ENCODE results near the gene MTFMT.
A peak's percentile ranks its signal among the peaks of the same experiment; 100 is the strongest.
"Not testable (repeated sequence)": the region's sequence is repeated elsewhere in the genome, so short reads cannot be mapped to it uniquely, and the experiment has no call there.

The MTFMT gene

GRCh38 chr15:65028921-65029735 is at the start of gene MTFMT:
TSS of gene MTFMT (minus strand) at chr15:65029639. CDS start at chr15:65029613, 26 bp downstream.
- peak; percentile 49 to 85 for DNase-seq

GRCh38 chr15:65077981-65078352 is 48.5 kb upstream of the MTFMT start:
- no peak for DNase-seq

GRCh38 chr15:65077291-65077980 is 48.0 kb upstream of the MTFMT start:
- DNase-seq = no peak

GRCh38 chr15:65076486-65077290 is 47.2 kb upstream of the MTFMT start, which contains the start of gene KBTBD13:
TSS of gene KBTBD13 (plus strand) at chr15:65076746. CDS start at chr15:65076816, 70 bp downstream.
- no peak for DNase-seq

- not testable (repeated sequence) for DNase-seq
Measured at GRCh38 chr15:65075607-65076395, 46.4 kb upstream of the MTFMT start.

- not testable (repeated sequence) for DNase-seq
Measured at GRCh38 chr15:65074946-65075345, 45.5 kb upstream of the MTFMT start.

- no peak for DNase-seq
Measured at GRCh38 chr15:65072617-65073016, 43.2 kb upstream of the MTFMT start.

- no peak for DNase-seq
Measured at GRCh38 chr15:65072027-65072426, 42.6 kb upstream of the MTFMT start.

- peak in 1 of 2 experiments; percentile 37 for DNase-seq
Measured at GRCh38 chr15:65071381-65071811, 42.0 kb upstream of the MTFMT start.

GRCh38 chr15:65069779-65070546 is 40.5 kb upstream of the MTFMT start:
- DNase-seq = no peak

- DNase-seq = no peak
Measured at GRCh38 chr15:65069179-65069578, 39.7 kb upstream of the MTFMT start.

- DNase-seq = no peak
Measured at GRCh38 chr15:65068403-65068788, 39.0 kb upstream of the MTFMT start.

GRCh38 chr15:65067645-65068402 is 38.4 kb upstream of the MTFMT start, which contains the start of gene RASL12:
TSS of gene RASL12 (minus strand) at chr15:65067991. CDS start at chr15:65067835, 156 bp downstream.
- no peak for DNase-seq

- no peak for DNase-seq
Measured at GRCh38 chr15:65067317-65067644, 37.8 kb upstream of the MTFMT start.

- DNase-seq = no peak
Measured at GRCh38 chr15:65066635-65067316, 37.3 kb upstream of the MTFMT start.

- DNase-seq = no peak
Measured at GRCh38 chr15:65066001-65066634, 36.7 kb upstream of the MTFMT start.

GRCh38 chr15:65062726-65063125 is 33.3 kb upstream of the MTFMT start:
- no peak for DNase-seq

- no peak for DNase-seq
Measured at GRCh38 chr15:65062061-65062460, 32.6 kb upstream of the MTFMT start.

- no peak for DNase-seq
Measured at GRCh38 chr15:65060641-65061397, 31.4 kb upstream of the MTFMT start.
